NCI-H82 treated with DMSO at 0.1 percent for 48 hours (cell line): ENCODE measurements around the gene HPSE2.

Experiments used
- DNase-seq: peaks from one replicate; lab custom pipeline; 2025; ENCODE audit not compliant: unreplicated experiment; lab: John Stamatoyannopoulos, UW

HPSE2 gene

GRCh38 chr10:98628206-98628605, 607.4 kb downstream of the HPSE2 start:
- DNase-seq: no peak

GRCh38 chr10:98627711-98628110, 607.9 kb downstream of the HPSE2 start:
- DNase-seq: no peak

GRCh38 chr10:98624963-98625362, 610.7 kb downstream of the HPSE2 start:
- DNase-seq: no peak

GRCh38 chr10:98623176-98623575, 612.5 kb downstream of the HPSE2 start:
- DNase-seq: no peak

GRCh38 chr10:98621630-98622029, 614.0 kb downstream of the HPSE2 start:
- no peak for DNase-seq

DNA sequence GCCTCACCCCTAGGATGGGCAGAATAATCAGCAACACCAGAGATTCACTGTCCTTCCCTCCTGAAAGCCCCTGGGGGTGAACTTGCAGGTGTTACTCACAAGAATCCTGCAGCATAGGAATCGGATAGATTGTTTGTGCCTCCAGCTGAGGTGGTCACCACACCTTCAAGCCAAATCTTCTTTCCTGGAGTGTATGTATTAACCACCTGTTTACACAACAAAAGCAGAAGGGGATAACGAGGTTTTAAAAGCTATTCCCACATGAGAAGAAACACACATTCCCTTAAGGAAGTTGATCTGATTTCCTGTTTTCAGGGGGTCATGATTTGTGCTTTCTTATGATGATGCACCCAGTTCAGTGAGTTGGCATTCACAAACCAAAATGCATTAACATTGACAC, 615.1 kb downstream of the HPSE2 start:
- no peak for DNase-seq

- no peak for DNase-seq
Measured at GRCh38 chr10:98619446-98619845, 616.2 kb downstream of the HPSE2 start.

- DNase-seq: no peak
Measured at GRCh38 chr10:98617906-98618520, 617.6 kb downstream of the HPSE2 start.

GRCh38 chr10:98613446-98613845, 622.2 kb downstream of the HPSE2 start:
- no peak for DNase-seq

DNA sequence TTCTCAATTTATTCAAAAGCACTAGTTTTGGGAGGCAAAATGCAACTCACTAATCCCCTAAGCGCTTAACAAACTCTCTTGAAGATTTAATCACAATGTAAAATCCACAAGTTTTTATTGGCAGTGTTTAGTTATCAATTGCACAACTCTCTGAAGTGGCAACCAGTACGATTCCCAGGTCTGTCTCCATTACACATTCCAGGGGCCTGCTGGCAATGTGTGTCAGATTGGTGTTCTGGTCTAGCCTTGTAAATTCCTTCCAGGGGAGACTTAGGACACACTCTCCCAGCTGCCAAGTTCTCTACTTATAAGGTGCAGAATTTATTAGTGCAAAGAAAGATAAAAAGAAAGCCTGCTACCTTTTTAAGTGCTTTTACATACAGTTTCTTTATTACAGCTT, 624.2 kb downstream of the HPSE2 start:
- DNase-seq: no peak

DNA sequence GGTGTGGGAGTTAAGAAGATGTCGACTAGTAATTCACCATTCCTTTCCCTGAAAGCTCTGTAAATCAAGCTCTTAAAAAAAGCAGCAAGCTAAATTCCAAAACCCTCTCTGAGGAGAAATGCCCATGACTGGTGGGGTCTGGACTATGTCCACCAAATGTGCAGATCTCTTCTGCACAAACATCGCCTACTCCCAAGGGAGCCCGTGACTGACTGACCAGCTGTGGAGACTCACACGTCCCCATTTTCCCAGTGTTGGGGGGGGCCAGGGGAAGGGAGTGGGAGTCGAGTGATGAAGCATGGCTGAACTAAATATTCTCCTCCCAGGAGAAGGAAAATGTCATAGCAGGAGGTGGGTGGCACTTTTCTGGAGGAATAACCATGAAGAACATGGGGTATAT, 624.8 kb downstream of the HPSE2 start:
- DNase-seq: no peak

DNA sequence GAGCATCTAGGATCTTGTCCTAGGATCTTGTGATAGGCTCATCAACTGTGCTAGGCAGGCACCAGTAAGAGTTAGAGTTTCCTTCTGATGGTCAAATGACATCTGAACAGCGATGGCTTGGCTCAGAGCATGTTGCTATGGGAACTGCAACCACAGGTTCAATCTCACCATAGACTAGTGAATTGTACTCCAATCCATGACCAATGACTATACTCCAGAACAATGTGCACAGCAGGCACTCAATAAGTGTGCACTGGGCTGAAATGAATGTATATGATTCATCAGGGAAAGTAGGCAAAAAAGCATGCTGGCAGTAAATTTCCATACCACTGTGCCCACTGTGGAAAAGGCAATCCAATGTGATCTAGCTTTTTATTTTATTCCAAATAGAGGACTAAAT, 625.4 kb downstream of the HPSE2 start:
- DNase-seq: no peak

- DNase-seq: no peak
Measured at GRCh38 chr10:98609265-98609664, 626.4 kb downstream of the HPSE2 start.

DNA sequence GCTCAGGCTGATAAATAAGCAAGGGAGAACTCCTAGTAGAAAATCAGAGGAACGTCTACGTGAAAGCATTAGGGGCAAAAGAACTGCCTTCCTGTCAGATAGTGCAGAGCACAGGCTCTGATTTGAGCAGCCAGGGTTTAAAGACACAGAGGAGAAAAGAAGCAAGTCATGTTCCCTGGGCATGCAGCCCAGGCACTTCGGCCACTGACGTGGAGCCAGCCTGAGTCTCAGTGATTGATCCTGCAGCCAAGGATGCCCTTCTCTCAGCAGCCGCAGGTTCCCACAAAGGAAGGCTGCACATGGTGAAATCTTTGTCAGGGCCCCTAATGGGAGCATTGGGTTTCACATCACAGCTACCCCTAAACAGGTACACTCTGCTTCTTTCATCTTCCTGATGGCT, 627.2 kb downstream of the HPSE2 start:
- no peak for DNase-seq

DNA sequence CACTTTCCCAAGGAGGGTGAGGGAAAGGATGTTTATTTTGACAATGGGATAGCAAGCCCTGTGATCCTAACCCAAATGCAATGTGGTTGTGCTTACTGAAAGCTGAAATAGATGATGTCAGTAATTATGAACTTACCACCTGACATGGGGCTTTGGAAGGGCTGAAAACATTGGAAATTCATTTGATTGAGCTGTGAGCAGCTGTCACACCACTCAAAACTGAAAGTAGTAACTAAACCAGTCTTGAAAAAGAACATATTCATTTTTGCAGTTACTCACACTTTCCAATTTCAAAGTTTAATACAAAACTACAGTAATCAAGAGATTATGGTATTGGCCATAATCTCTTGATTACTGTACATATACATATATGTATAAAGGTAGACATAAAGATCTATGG, 633.4 kb downstream of the HPSE2 start:
- DNase-seq: no peak

DNA sequence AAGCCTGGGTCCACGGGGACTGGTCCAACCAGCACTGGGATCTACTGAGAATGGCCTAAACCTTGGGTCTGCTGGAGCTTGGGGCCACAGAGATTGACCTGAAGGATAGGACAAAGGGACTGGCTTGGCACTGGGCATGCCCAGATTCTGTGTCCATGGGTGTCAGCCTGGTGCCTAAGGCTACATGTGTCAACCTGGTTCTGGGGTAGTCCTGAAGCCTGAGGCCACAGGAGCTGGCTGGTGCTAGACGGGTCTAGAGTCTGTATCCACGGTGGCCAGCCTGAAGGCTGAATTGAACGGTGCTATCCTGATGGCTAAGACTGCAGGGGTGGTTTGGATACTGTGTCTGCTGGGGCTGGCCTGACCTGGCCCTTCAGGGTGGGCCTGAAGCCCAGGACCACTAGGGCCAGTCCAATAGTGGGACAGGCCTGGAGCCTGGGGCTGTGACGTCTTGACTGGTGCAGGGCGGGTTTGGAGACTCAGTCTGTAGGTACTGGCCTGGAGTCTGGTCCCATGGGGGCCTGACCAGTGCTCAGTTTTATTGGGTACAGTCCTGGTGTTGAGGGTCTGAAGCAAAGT, 636.5 kb downstream of the HPSE2 start:
- DNase-seq: no peak

- no peak for DNase-seq
Measured at GRCh38 chr10:98596404-98596803, 639.2 kb downstream of the HPSE2 start.

DNA sequence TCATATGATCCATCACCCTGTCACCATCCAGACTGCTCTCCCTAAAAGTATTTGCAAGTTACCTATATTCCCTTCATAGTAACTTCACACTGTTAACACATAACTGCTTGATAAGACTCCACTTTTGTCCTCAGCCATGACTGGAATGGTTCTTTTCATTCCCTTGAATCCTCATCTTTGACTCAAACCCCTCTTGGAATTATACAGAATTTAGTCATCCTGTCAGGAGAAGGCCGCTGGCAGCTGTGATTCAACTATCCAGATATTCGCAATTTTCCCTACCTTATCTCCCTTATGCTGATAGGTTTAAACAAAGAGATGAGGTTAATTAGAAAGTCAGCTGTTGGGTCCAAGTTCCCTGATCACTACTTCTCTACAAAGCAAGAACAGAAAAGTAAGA, 646.0 kb downstream of the HPSE2 start:
- no peak for DNase-seq

- DNase-seq: no peak
Measured at GRCh38 chr10:98589007-98589406, 646.6 kb downstream of the HPSE2 start.

DNA sequence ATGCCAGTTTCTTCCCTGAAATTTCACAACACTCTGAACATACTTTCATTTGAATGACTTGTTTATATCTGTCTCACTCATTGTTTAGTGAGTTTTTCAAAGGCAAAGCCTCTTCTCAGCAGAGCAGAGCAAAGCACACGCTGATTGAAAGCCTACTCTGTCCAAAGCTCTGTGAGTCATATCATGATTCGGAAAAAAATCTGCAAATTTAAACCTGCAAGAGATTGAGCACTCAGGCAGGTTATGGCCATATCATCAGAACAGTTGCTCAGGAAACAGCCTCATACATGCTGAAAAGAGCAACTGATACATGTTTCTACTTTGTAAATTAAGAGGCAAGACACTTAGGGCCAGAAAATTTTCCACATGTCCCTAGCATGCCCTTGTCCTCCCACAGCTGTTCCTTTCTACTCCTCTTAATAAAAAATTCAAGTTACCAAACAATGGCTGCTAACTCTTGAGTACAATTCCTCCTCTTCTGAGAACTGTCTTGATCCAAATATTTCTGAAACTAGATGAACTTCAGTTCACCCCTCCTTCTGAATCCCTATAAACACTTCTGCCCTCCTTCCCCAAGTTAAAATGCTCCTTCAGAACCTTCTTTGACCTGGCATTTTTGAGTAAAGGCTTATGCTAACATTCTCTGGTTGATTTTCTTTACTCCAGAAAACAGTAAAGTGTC, 648.4 kb downstream of the HPSE2 start:
- no peak for DNase-seq

DNA sequence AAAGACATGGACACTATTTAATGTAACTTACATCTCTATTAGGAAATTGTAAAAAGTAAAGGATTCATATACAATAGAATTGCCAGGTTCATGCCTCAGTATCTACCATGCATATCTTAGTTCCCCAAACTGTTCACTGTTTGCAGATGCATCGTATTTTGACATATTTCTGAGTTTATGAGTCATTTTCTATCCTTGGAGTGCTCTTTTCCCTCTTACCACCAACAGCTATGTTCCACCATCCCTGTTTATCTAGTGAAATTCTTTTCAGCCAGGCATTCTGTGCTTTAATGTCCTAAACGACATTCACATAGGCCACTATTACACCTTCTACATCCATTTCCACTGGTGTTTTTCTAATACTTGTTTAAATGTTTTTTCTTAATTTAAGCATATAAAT, 649.6 kb downstream of the HPSE2 start:
- DNase-seq: no peak

DNA sequence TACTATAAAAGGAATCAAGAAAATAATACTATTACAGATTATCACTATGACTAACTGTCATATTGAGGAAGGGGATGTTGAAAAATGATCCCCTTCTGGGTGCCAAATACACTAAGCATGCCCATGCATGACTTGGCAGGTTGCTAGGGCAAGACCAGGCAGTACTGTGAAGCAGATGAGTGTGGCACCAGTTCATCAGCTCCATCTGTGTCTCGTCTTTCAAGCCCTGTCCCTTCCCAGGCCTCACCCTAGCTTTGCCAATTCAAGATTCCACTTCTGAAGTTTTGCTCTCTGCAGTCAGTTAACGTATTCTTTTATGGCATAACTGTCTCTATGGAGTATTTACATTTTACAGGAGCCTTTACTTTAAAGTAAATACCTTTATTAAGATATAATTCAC, 653.3 kb downstream of the HPSE2 start:
- no peak for DNase-seq

GRCh38 chr10:98577578-98577977, 658.1 kb downstream of the HPSE2 start:
- no peak for DNase-seq
